ENCODE data around the gene AFTPH. TPM values are rescaled to one million over a fixed set of nuclear protein-coding genes. Genes with fewer than 3 reads are reported as not detected.
A peak's percentile ranks its signal among the peaks of the same experiment; 100 is the strongest.

Gene AFTPH
- polyA plus RNA-seq, 3 donors = 22.3 to 28.6 (median 28.4) TPM

GRCh38 chr2:64626963-64627760 lies 103.0 kb downstream of the AFTPH start:
- Histone ChIP-seq H3K27ac (ENCODE audit: low read depth in 1 of 2, low read length in 2 of 2) (no peak overlapping the region), H4K20me1 (ENCODE audit: insufficient read depth, low read length) (peaks cover 23% of the 10 kb centered on the region), H3K9ac (ENCODE audit: insufficient read depth, low read length, poor library complexity, severe bottlenecking) (no peak overlapping the region), H3K4me3 (replicated peaks in 1 of 3; ENCODE audit: low read depth in 2 of 3, low read length in 3 of 3) (no peak overlapping the region), H3K36me3 (replicated peaks in 1 of 2; ENCODE audit: control insufficient read depth in 1 of 2, insufficient read depth in 2 of 2, low read length in 2 of 2) (peaks cover 6 to 20% of the 10 kb centered on the region in 2 donors), H3K4me1 (ENCODE audit: control insufficient read depth in 1 of 2, insufficient read depth in 2 of 2, low read length in 2 of 2) (no peaks in the 10 kb centered on the region), H3K79me2 (ENCODE audit: insufficient read depth, low read length) (peaks cover under 1% of the 10 kb centered on the region), H3K4me2 (replicated peaks; ENCODE audit: extremely low read depth, low read length, poor library complexity, severe bottlenecking) (no peak overlapping the region), H3K27me3 (ENCODE audit: control insufficient read depth in 2 of 2, insufficient read depth in 2 of 2, low read length in 2 of 2) (no peaks in the 10 kb centered on the region), H3K9me3 (replicated peaks in 1 of 2; ENCODE audit: control insufficient read depth in 1 of 2, insufficient read depth in 1 of 2, low read length in 2 of 2) (no peaks in the 10 kb centered on the region), H2AFZ (ENCODE audit: insufficient read depth, low read depth, low read length, poor library complexity, severe bottlenecking) (no peak overlapping the region)
- H3K27me3 Mint-ChIP-seq (ENCODE audit: low read depth in 3 of 3) = peaks cover 0 to 6% (median 3%) of the 10 kb centered on the region in 3 donors
- H3K4me1 Mint-ChIP-seq = peaks cover 11% of the 10 kb centered on the region
- peak overlapping the region in 1 of 7 donors; percentile 40 for H3K27ac Mint-ChIP-seq
- intact Hi-C loops (cut with micrococcal nuclease) = no loop called here
- no peak for TF ChIP-seq CTCF (IDR thresholded peaks at IDR 0.05)
- no peak overlapping the region for H3K4me3 Mint-ChIP-seq
- DNase-seq = no peak
- 86% methylated on average over 14 of the region's 27 CpGs for WGBS (ENCODE audit: insufficient coverage)
- H3K36me3 Mint-ChIP-seq = peaks cover 11 to 19% of the 10 kb centered on the region in 2 donors
- no peaks in the 10 kb centered on the region for H3K9me3 Mint-ChIP-seq

DNA sequence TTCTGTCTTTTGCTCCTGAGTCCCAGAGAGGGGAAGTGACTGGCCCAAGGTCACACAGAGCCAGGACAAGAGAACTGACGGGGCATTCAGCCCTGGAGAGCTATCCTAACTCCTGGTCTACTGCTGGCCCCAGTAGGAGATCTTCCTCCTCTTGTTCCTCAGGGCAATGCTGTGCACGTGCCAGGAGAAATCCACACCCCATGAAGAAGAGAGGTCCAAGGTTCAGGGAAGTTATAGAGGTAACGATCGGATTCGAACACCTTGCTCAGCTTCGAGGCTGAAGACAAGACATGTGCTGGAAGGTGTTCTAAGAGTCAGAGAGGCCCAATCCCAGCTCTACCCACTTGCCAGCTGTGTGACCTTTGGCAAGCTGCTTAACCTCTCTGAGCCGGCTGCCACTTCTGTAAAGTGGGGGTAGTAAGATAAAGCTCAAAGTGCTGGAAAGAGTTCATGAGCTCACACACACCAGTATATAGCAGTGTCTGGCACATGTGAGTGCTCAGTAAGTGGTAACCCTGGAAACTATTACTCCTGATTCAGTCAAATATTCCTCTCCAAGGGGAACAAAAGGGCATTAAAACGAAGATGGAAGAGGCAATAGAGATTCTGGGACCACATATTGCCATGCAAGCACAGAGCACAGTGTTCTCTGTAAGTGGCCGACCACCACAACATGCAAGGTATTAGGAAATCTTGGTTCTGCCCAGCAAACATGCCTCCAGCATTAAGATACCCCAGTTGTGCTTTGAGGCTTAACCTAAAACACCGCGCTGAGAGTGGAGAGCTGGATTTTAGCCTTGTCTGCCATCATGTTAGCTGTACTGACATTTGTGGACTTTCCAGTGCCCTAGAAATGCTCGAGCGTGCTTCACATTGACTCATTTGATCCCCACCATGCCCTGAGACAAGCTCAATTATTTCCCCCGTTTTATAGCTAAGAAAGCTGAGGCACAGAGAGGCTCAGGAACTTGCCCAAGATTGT lies 104.0 kb downstream of the AFTPH start:
- Histone ChIP-seq H3K9me3 (replicated peaks in 1 of 2; ENCODE audit: control insufficient read depth in 1 of 2, insufficient read depth in 1 of 2, low read length in 2 of 2) (no peaks in the 10 kb centered on the region), H3K4me2 (replicated peaks; ENCODE audit: extremely low read depth, low read length, poor library complexity, severe bottlenecking) (no peak overlapping the region), H3K27ac (ENCODE audit: low read depth in 1 of 2, low read length in 2 of 2) (no peak overlapping the region), H3K27me3 (ENCODE audit: control insufficient read depth in 2 of 2, insufficient read depth in 2 of 2, low read length in 2 of 2) (no peaks in the 10 kb centered on the region), H3K9ac (ENCODE audit: insufficient read depth, low read length, poor library complexity, severe bottlenecking) (no peak overlapping the region), H2AFZ (ENCODE audit: insufficient read depth, low read depth, low read length, poor library complexity, severe bottlenecking) (no peak overlapping the region), H3K4me1 (ENCODE audit: control insufficient read depth in 1 of 2, insufficient read depth in 2 of 2, low read length in 2 of 2) (no peaks in the 10 kb centered on the region), H3K36me3 (replicated peaks in 1 of 2; ENCODE audit: control insufficient read depth in 1 of 2, insufficient read depth in 2 of 2, low read length in 2 of 2) (peaks cover 6 to 30% of the 10 kb centered on the region in 2 donors), H4K20me1 (ENCODE audit: insufficient read depth, low read length) (peaks cover 33% of the 10 kb centered on the region), H3K79me2 (ENCODE audit: insufficient read depth, low read length) (peaks cover 11% of the 10 kb centered on the region), H3K4me3 (replicated peaks in 1 of 3; ENCODE audit: low read depth in 2 of 3, low read length in 3 of 3) (no peak overlapping the region)
- TF ChIP-seq CTCF (IDR thresholded peaks at IDR 0.05) = no peak
- peak overlapping the region in 1 of 7 donors; percentile 51 for H3K27ac Mint-ChIP-seq
- 94% methylated on average over 6 of the region's 14 CpGs for WGBS (ENCODE audit: insufficient coverage)
- H3K4me3 Mint-ChIP-seq = no peak overlapping the region
- peaks cover 11% of the 10 kb centered on the region for H3K4me1 Mint-ChIP-seq
- H3K27me3 Mint-ChIP-seq (ENCODE audit: low read depth in 3 of 3) = peaks cover 0 to 4% (median 3%) of the 10 kb centered on the region in 3 donors
- no peak for DNase-seq
- peaks cover 19 to 29% of the 10 kb centered on the region in 2 donors for H3K36me3 Mint-ChIP-seq
- H3K9me3 Mint-ChIP-seq = no peaks in the 10 kb centered on the region
- intact Hi-C loops (cut with micrococcal nuclease) = no loop called here
